Activated naive CD4-positive, alpha-beta T cell treated with anti-CD3 and anti-CD28 coated beads, Interleukin-2, amount 50 U/mL, for 72 hours (primary cell): ENCODE data around the gene MLYCD. TPM values are rescaled to one million over a fixed set of nuclear protein-coding genes. Genes with fewer than 3 reads are reported as not detected.

Experiments used
- total RNA-seq, 2 donors: library from RNA; stranded (reverse); gene quantifications; one replicate each; pipeline ENCODE4 v1.2.3, GENCODE V29; 2022

Gene MLYCD
- total RNA-seq, 2 donors from 2014 or later, result 2.3 to 3.3 TPM

Other genes starting within 250 kb of the MLYCD start
- gene HSBP1, start 91.1 kb upstream of the MLYCD start, total RNA-seq, result 10 to 100 TPM; 64.5 to 73.3 TPM
- under 1 TPM; 0.49 to 0.87 TPM for gene OSGIN1, start 54.1 kb downstream of the MLYCD start, total RNA-seq
- not detected for gene NECAB2, start 69.1 kb downstream of the MLYCD start, total RNA-seq
- gene SLC38A8, start 143.7 kb downstream of the MLYCD start, total RNA-seq, result not detected
- gene MBTPS1, start 217.8 kb downstream of the MLYCD start, total RNA-seq, result 10 to 100 TPM; 39.9 to 41.1 TPM
- gene HSDL1, start 246.1 kb downstream of the MLYCD start, total RNA-seq, result 10 to 100 TPM; 11.2 to 11.8 TPM
- not detected for gene DNAAF1, start 246.2 kb downstream of the MLYCD start, total RNA-seq